ENCODE data around the gene FAM20B.

DNA sequence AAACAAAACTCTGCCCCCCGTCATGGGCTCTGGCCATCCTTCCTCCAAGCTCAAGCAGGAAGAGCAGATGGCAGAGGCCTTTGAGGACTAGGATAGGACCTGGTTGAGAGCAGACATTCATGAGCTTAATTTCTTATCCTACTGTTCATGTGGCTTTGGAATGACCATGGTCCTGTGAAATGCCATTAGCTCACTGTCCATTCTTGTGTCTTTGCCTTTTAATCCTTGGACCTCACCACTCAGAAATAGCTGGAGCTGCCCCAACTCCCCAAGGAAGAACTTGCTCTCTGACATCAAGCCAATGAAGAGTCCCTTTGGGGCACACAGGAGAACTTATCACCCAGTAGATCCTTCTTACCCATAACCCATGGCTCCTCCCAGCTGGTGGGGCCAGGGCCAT, 11.6 kb upstream of the FAM20B start:
- TF ChIP-seq CTCF (IDR thresholded peaks at IDR 0.05; ENCODE audit: low read length) (no peak), EZH2 (IDR thresholded peaks at IDR 0.05; ENCODE audit: borderline replicate concordance, low read length) (no peak)

Measured in OCI-LY1 (cell line).